ENCODE results near the gene MRPL45.

GRCh38 chr17:38355251-38355650 is 58.3 kb downstream of the MRPL45 start:
- no peak for TF ChIP-seq POLR2A (IDR thresholded peaks at IDR 0.05)
- TF ChIP-seq, protein P1, sequence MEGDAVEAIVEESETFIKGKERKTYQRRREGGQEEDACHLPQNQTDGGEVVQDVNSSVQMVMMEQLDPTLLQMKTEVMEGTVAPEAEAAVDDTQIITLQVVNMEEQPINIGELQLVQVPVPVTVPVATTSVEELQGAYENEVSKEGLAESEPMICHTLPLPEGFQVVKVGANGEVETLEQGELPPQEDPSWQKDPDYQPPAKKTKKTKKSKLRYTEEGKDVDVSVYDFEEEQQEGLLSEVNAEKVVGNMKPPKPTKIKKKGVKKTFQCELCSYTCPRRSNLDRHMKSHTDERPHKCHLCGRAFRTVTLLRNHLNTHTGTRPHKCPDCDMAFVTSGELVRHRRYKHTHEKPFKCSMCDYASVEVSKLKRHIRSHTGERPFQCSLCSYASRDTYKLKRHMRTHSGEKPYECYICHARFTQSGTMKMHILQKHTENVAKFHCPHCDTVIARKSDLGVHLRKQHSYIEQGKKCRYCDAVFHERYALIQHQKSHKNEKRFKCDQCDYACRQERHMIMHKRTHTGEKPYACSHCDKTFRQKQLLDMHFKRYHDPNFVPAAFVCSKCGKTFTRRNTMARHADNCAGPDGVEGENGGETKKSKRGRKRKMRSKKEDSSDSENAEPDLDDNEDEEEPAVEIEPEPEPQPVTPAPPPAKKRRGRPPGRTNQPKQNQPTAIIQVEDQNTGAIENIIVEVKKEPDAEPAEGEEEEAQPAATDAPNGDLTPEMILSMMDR (IDR thresholded peaks at IDR 0.05): no peak

Measured in sigmoid colon (tissue), 3 donors.